HEK293 (cell line): Measurements from ENCODE around the gene CNIH3.

Source experiments
- ZBTB49 ChIP-seq: fragments of 450-650 bp; formaldehyde crosslinking; IDR thresholded peaks from 2 replicates; pipeline ENCODE4 v1.5.1; 2016; ENCODE audit warnings: missing biosample characterization, missing genetic modification characterization, low read depth
- ZNF18 ChIP-seq: fragments of 450-650 bp; formaldehyde crosslinking; IDR thresholded peaks from 2 replicates; pipeline ENCODE4 v1.5.1; 2016; ENCODE audit warnings: missing biosample characterization, missing genetic modification characterization
- ZNF558 ChIP-seq: fragments of 450-650 bp; formaldehyde crosslinking; IDR thresholded peaks from 2 replicates; pipeline ENCODE4 v1.5.1; 2016; ENCODE audit warnings: missing biosample characterization, missing genetic modification characterization

- TF ChIP-seq ZNF18 (tag by site-specific recombination) (no peak), ZBTB49 (no peak), ZNF558 (tag by site-specific recombination) (peak; percentile 80; the same call in 1 of the 2 replicates)
These were observed 110.5 kb downstream of the CNIH3 start for GRCh38 chr1:224726441-224727182.
